OCI-LY7 (cell line): ENCODE results near the gene RET. TPM values are rescaled to one million over a fixed set of nuclear protein-coding genes. Genes with fewer than 3 reads are reported as not detected.

Source experiments
- BruUV-seq: library from RNA; stranded (reverse); fragments of 400-500 nt; replicated peaks from 2 replicates; lab custom pipeline; 2021; lab: Mats Ljungman, UMichigan
- CTCF ChIA-PET: fragments of 300-600 bp; sonication (Branson Sonifier 250); formaldehyde crosslinking; loops from one replicate; lab custom pipeline; 2022; ENCODE audit warnings: antibody characterized with exemption; ENCODE audit not compliant: unreplicated experiment; lab: Charles Lee
- POLR2A ChIA-PET: fragments of 300-600 bp; sonication (Branson Sonifier 250); formaldehyde crosslinking; loops from one replicate; lab custom pipeline; 2022; ENCODE audit warnings: antibody characterized with exemption; lab: Charles Lee
- DNase-seq: peaks from one replicate; pipeline ENCODE4 v3.0.0-alpha.2; 2015; ENCODE audit warnings: low spot score
- H2AFZ ChIP-seq: fragments of 200-600 bp; sonication (generic), shearing (Covaris generic); 2 replicates; pipeline ENCODE4 v1.6.1; 2014; ENCODE audit warnings: mild to moderate bottlenecking, antibody characterized with exemption, low read length, moderate library complexity
- H3K27ac ChIP-seq: fragments of 200-600 bp; sonication (generic); 2 replicates; pipeline ENCODE4 v1.5.1; 2014; ENCODE audit warnings: mixed run types, low read depth, mild to moderate bottlenecking, moderate library complexity, low read length, inconsistent platforms; ENCODE audit not compliant: poor library complexity, severe bottlenecking
- H3K36me3 ChIP-seq: fragments of 200-600 bp; sonication (generic); 2 replicates; pipeline ENCODE4 v1.6.1; 2014; ENCODE audit warnings: mild to moderate bottlenecking, antibody characterized with exemption, low read length, moderate library complexity, mixed read lengths; ENCODE audit not compliant: insufficient read depth
- H3K4me1 ChIP-seq: fragments of 200-600 bp; sonication (generic); 2 replicates; pipeline ENCODE4 v1.5.1; 2014; ENCODE audit warnings: mild to moderate bottlenecking, low read length; ENCODE audit not compliant: insufficient read depth, poor library complexity, severe bottlenecking
- H3K4me2 ChIP-seq: fragments of 200-600 bp; sonication (generic); 2 replicates; pipeline ENCODE4 v1.6.1; 2014; ENCODE audit warnings: mild to moderate bottlenecking, low read length
- H3K4me3 ChIP-seq: fragments of 200-600 bp; sonication (generic); 2 replicates; pipeline ENCODE4 v1.5.1; 2014; ENCODE audit warnings: mild to moderate bottlenecking, low read depth, low read length; ENCODE audit not compliant: poor library complexity, severe bottlenecking
- H3K79me2 ChIP-seq: fragments of 200-600 bp; sonication (generic); 2 replicates; pipeline ENCODE4 v1.6.1; 2016; ENCODE audit warnings: low read depth, mild to moderate bottlenecking, low read length, moderate library complexity, mixed read lengths; ENCODE audit not compliant: insufficient read depth
- H3K9me2 ChIP-seq: fragments of 200-600 bp; sonication (generic); 2 replicates; pipeline ENCODE4 v1.6.1; 2016; ENCODE audit warnings: mild to moderate bottlenecking, low read length, mixed read lengths; ENCODE audit not compliant: insufficient read depth
- H3K9me3 ChIP-seq: fragments of 200-600 bp; sonication (generic); 2 replicates; pipeline ENCODE4 v1.6.1; 2014; ENCODE audit warnings: mild to moderate bottlenecking, mixed run types, low read length, mixed read lengths
- H4K20me1 ChIP-seq: fragments of 200-600 bp; sonication (generic); 2 replicates; pipeline ENCODE4 v1.6.1; 2014; ENCODE audit warnings: mild to moderate bottlenecking, antibody characterized with exemption, low read length, moderate library complexity, mixed read lengths; ENCODE audit not compliant: insufficient read depth
- CTCF ChIP-seq: fragments of 200-600 bp; sonication (generic); conservative IDR thresholded peaks from 2 replicates; pipeline ENCODE4 v1.5.1; 2014; ENCODE audit warnings: mild to moderate bottlenecking, antibody characterized with exemption, low read length, moderate library complexity, mixed read lengths
- EZH2phosphoT487 ChIP-seq: fragments of 200-600 bp; sonication (generic); IDR thresholded peaks from 2 replicates; pipeline ENCODE4 v1.6.1; 2018; ENCODE audit warnings: low read depth, borderline replicate concordance, mild to moderate bottlenecking, mixed run types, antibody characterized with exemption, low read length, moderate library complexity, mixed read lengths
- intact Hi-C: fragments of 100-400 bp; cut with micrococcal nuclease; formaldehyde crosslinking; loops from one replicate; pipeline ENCODE4 v1.10.0; 2022; ENCODE audit not compliant: unreplicated experiment
- total RNA-seq, 2 experiments: library from RNA; depleted of rRNA in 1 of 2; stranded (reverse); fragments of >200 nt in 1 of 2; shearing (Covaris generic) in 1 of 2; gene quantifications; 2 replicates each; pipeline ENCODE4 v1.2.3, GENCODE V29; 2014 to 2022

RET gene
- total RNA-seq, 2 experiments from 2014 or later = 0.06 TPM; not detected in 1

GRCh38 chr10:43116596-43116995 lies 39.7 kb downstream of the RET start:
- intact Hi-C loops = no loop called here
- H3K9me2 ChIP-seq = no peaks in the 10 kb centered on the region
- no peaks in the 10 kb centered on the region for H3K79me2 ChIP-seq
- no peak overlapping the region for H2AFZ ChIP-seq
- H3K4me3 ChIP-seq = no peak overlapping the region
- TF ChIP-seq EZH2phosphoT487 (no peak), CTCF (no peak)
- no peaks in the 10 kb centered on the region for H4K20me1 ChIP-seq
- H3K9me3 ChIP-seq = no peaks in the 10 kb centered on the region
- ChIA-PET POLR2A (no interaction called here), CTCF (no interaction called here)
- no peaks in the 10 kb centered on the region for H3K36me3 ChIP-seq
- no peak for DNase-seq
- peaks cover 12% of the 10 kb centered on the region for H3K4me1 ChIP-seq
- no peak overlapping the region for H3K4me2 ChIP-seq
- no TSS peak for BruUV-seq
- no peak overlapping the region for H3K27ac ChIP-seq

- Histone ChIP-seq H4K20me1 (no peaks in the 10 kb centered on the region), H3K4me1 (peaks cover 12% of the 10 kb centered on the region), H3K79me2 (no peaks in the 10 kb centered on the region), H3K4me3 (no peak overlapping the region), H3K4me2 (no peak overlapping the region), H3K9me2 (no peaks in the 10 kb centered on the region), H3K27ac (no peak overlapping the region), H2AFZ (no peak overlapping the region), H3K36me3 (no peaks in the 10 kb centered on the region), H3K9me3 (no peaks in the 10 kb centered on the region)
- no peak for DNase-seq
- POLR2A ChIA-PET = no interaction called here
- intact Hi-C loops = no loop called here
- TF ChIP-seq CTCF (no peak), EZH2phosphoT487 (no peak)
- BruUV-seq = no TSS peak
- CTCF ChIA-PET = no interaction called here
Measured at GRCh38 chr10:43117031-43117776, 40.3 kb downstream of the RET start.

GRCh38 chr10:43117777-43118583 lies 41.1 kb downstream of the RET start:
- CTCF ChIA-PET = no interaction called here
- no TSS peak for BruUV-seq
- Histone ChIP-seq H4K20me1 (no peaks in the 10 kb centered on the region), H2AFZ (no peak overlapping the region), H3K4me2 (no peak overlapping the region), H3K9me2 (no peaks in the 10 kb centered on the region), H3K79me2 (no peaks in the 10 kb centered on the region), H3K4me1 (peaks cover 12% of the 10 kb centered on the region), H3K9me3 (no peaks in the 10 kb centered on the region), H3K36me3 (no peaks in the 10 kb centered on the region), H3K4me3 (no peak overlapping the region), H3K27ac (no peak overlapping the region)
- TF ChIP-seq EZH2phosphoT487 (no peak), CTCF (no peak)
- intact Hi-C loops = no loop called here
- POLR2A ChIA-PET = no interaction called here
- DNase-seq = no peak
